OCI-LY3 (cell line): ENCODE results near the gene SMIM21.

Experiments used
- H2AFZ ChIP-seq: fragments of 200-600, 300-600 bp; shearing (Covaris generic); 2 replicates; pipeline ENCODE4 v1.6.0; 2014; ENCODE audit warnings: antibody characterized with exemption, low read depth, low read length
- H3K27ac ChIP-seq: fragments of 200-600, 300-600 bp; sonication (generic); 2 replicates; pipeline ENCODE4 v1.5.1; 2014; ENCODE audit warnings: mild to moderate bottlenecking, low read length, moderate library complexity, mixed read lengths
- H3K27me3 ChIP-seq: fragments of 200-600, 300-600 bp; sonication (generic); 2 replicates; pipeline ENCODE4 v1.6.1; 2014; ENCODE audit warnings: low read depth, low read length, mixed read lengths
- H3K36me3 ChIP-seq: fragments of 200-600, 300-600 bp; sonication (generic); replicated peaks from 2 replicates; pipeline ENCODE3; 2014; ENCODE audit warnings: low read depth, low read length, mixed read lengths
- H3K4me1 ChIP-seq: fragments of 300-600, 200-600 bp; sonication (generic); 2 replicates; pipeline ENCODE4 v1.6.1; 2014; ENCODE audit warnings: low read length, mixed read lengths
- H3K4me2 ChIP-seq: fragments of 200-600, 300-600 bp; sonication (generic); 2 replicates; pipeline ENCODE4 v1.6.1; 2014; ENCODE audit warnings: low read length, mixed read lengths
- H3K4me3 ChIP-seq: fragments of 300-600, 200-600 bp; sonication (generic); 2 replicates; pipeline ENCODE4 v1.5.1; 2014; ENCODE audit warnings: antibody characterized with exemption, mild to moderate bottlenecking, low read length, moderate library complexity
- H3K79me2 ChIP-seq: fragments of 300-600, 200-600 bp; shearing (Covaris generic); 2 replicates; pipeline ENCODE4 v1.6.1; 2014; ENCODE audit warnings: mild to moderate bottlenecking, low read length, mixed read lengths
- H3K9ac ChIP-seq: fragments of 300-600, 200-600 bp; shearing (Covaris generic); 2 replicates; pipeline ENCODE4 v1.6.0; 2014; ENCODE audit warnings: mild to moderate bottlenecking, low read length, moderate library complexity
- H3K9me3 ChIP-seq: fragments of 200-600, 300-600 bp; shearing (Covaris generic); 2 replicates; pipeline ENCODE4 v1.6.1; 2014; ENCODE audit warnings: low read length, mixed read lengths; ENCODE audit not compliant: insufficient read depth
- H4K20me1 ChIP-seq: fragments of 200-600, 300-600 bp; sonication (generic); 2 replicates; pipeline ENCODE4 v1.6.1; 2016; ENCODE audit warnings: low read length, mixed read lengths; ENCODE audit not compliant: insufficient read depth
- CTCF ChIP-seq: fragments of 200-600, 300-600 bp; sonication (generic); IDR thresholded peaks from 2 replicates; pipeline ENCODE4 v1.5.1; 2014; ENCODE audit warnings: antibody characterized with exemption, low read length, low read depth
- EZH2phosphoT487 ChIP-seq: fragments of 200-600 bp; shearing (Covaris generic); IDR thresholded peaks from 2 replicates; pipeline ENCODE4 v1.6.1; 2018; ENCODE audit warnings: antibody characterized with exemption, mixed run types, low read depth

Gene SMIM21

GRCh38 chr18:75427603-75428002 lies at the start of gene SMIM21:
SMIM21 (minus strand) TSS chr18:75427703; CDS start chr18:75427563, 140 bp downstream.
- H3K27me3 ChIP-seq = 0 out of 2 replicates have a peak, but pooled peaks cover 4% of the 10 kb centered on the region
- H3K4me3 ChIP-seq = no peak within 1 kb of the TSS
- H4K20me1 ChIP-seq = no peaks in the 10 kb centered on the region
- H3K9me3 ChIP-seq = no peaks in the 10 kb centered on the region
- no peak within 1 kb of the TSS for H3K4me2 ChIP-seq
- no peaks in the 10 kb centered on the region for H3K4me1 ChIP-seq
- no peak within 1 kb of the TSS for H2AFZ ChIP-seq
- H3K9ac ChIP-seq = no peak within 1 kb of the TSS
- H3K27ac ChIP-seq = no peak within 1 kb of the TSS
- H3K36me3 ChIP-seq = no peaks in the 10 kb centered on the region
- TF ChIP-seq EZH2phosphoT487 = no peak
- TF ChIP-seq CTCF = no peak
- H3K79me2 ChIP-seq = no peaks in the 10 kb centered on the region

- no peaks in the 10 kb centered on the region for H3K9me3 ChIP-seq
- H3K27ac ChIP-seq = no peak overlapping the region
- no peak overlapping the region for H3K4me2 ChIP-seq
- H3K36me3 ChIP-seq = no peaks in the 10 kb centered on the region
- peaks cover 9% of the 10 kb centered on the region for H3K4me1 ChIP-seq
- TF ChIP-seq CTCF (no peak), EZH2phosphoT487 (no peak)
- H2AFZ ChIP-seq = no peak overlapping the region
- H3K9ac ChIP-seq = no peak overlapping the region
- H3K27me3 ChIP-seq = no peaks in the 10 kb centered on the region
- H3K4me3 ChIP-seq = no peak overlapping the region
- no peaks in the 10 kb centered on the region for H3K79me2 ChIP-seq
- no peaks in the 10 kb centered on the region for H4K20me1 ChIP-seq
Measured at GRCh38 chr18:75475228-75475627, 47.7 kb upstream of the SMIM21 start.

GRCh38 chr18:75474332-75474731 lies 46.8 kb upstream of the SMIM21 start:
- H4K20me1 ChIP-seq = no peaks in the 10 kb centered on the region
- H2AFZ ChIP-seq = no peak overlapping the region
- no peaks in the 10 kb centered on the region for H3K79me2 ChIP-seq
- H3K4me1 ChIP-seq = peaks cover 9% of the 10 kb centered on the region
- H3K9ac ChIP-seq = no peak overlapping the region
- H3K4me3 ChIP-seq = no peak overlapping the region
- no peak overlapping the region for H3K4me2 ChIP-seq
- no peak for TF ChIP-seq EZH2phosphoT487
- no peak for TF ChIP-seq CTCF
- no peaks in the 10 kb centered on the region for H3K9me3 ChIP-seq
- no peaks in the 10 kb centered on the region for H3K27me3 ChIP-seq
- no peaks in the 10 kb centered on the region for H3K36me3 ChIP-seq
- H3K27ac ChIP-seq = no peak overlapping the region

- Histone ChIP-seq H3K9ac (no peak overlapping the region), H3K27ac (no peak overlapping the region), H3K27me3 (no peaks in the 10 kb centered on the region), H3K4me3 (no peak overlapping the region), H3K4me2 (no peak overlapping the region), H4K20me1 (no peaks in the 10 kb centered on the region), H3K79me2 (no peaks in the 10 kb centered on the region), H3K9me3 (no peaks in the 10 kb centered on the region), H2AFZ (no peak overlapping the region), H3K4me1 (peaks cover 5% of the 10 kb centered on the region; the same call in 1 of the 2 replicates), H3K36me3 (no peaks in the 10 kb centered on the region)
- TF ChIP-seq EZH2phosphoT487 = no peak
- TF ChIP-seq CTCF = no peak
Measured at GRCh38 chr18:75473316-75473715, 45.8 kb upstream of the SMIM21 start.
